Measurements from ENCODE around the gene DHX57.

DNA sequence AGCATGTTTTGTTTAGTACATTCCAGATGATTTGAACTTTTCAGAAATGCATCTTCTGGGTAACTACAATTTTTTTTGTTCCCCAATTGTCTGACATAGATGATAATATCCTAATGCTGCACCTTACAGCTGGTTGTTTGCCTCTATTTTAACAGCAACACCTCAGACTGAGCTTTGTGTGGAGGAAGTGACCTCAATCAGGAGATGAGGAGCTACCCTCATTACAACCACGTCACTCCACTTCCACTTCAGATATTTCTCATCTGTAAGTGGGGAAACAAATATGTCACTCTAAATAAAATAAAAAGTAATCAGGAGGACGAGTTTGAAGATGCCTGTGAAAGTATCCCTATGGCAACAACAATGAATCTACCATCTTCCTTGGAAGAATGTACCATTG lies 112.5 kb downstream of the DHX57 start:
- TF ChIP-seq CTCF (IDR thresholded peaks at IDR 0.05; ENCODE audit: low read length), result no peak
- TF ChIP-seq EZH2phosphoT487 (IDR thresholded peaks at IDR 0.05; ENCODE audit: low read length), result no peak
- no peak for TF ChIP-seq EZH2 (optimal IDR thresholded peaks at IDR 0.05; ENCODE audit: low read depth, low read length)

Data from MM.1S (cell line).